GM13976 (cell line): ENCODE measurements around the gene ITGB5.

Source experiments
- DNase-seq: peaks from one replicate; pipeline ENCODE4 v3.0.0; 2012; ENCODE audit warnings: low spot score
- in situ Hi-C: fragments of 300-500 bp; cut with MboI; formaldehyde crosslinking; loops from one replicate; pipeline ENCODE4 v1.12.0; 2022; ENCODE audit warnings: low sequenced_read_pairs, mixed read lengths, inconsistent platforms; ENCODE audit not compliant: unreplicated experiment
- TF ChIP-seq, protein P1 (sequence below): IDR thresholded peaks from 2 replicates; pipeline ENCODE4 v1.5.1; 2012; ENCODE audit warnings: borderline replicate concordance, mild to moderate bottlenecking; ENCODE audit not compliant: insufficient read depth; ENCODE audit errors: extremely low read depth, missing control alignments, control extremely low read depth

Gene ITGB5

GRCh38 chr3:124841517-124841916, 45.6 kb downstream of the ITGB5 start:
- in situ Hi-C loops: no loop called here
- TF ChIP-seq, protein P1, sequence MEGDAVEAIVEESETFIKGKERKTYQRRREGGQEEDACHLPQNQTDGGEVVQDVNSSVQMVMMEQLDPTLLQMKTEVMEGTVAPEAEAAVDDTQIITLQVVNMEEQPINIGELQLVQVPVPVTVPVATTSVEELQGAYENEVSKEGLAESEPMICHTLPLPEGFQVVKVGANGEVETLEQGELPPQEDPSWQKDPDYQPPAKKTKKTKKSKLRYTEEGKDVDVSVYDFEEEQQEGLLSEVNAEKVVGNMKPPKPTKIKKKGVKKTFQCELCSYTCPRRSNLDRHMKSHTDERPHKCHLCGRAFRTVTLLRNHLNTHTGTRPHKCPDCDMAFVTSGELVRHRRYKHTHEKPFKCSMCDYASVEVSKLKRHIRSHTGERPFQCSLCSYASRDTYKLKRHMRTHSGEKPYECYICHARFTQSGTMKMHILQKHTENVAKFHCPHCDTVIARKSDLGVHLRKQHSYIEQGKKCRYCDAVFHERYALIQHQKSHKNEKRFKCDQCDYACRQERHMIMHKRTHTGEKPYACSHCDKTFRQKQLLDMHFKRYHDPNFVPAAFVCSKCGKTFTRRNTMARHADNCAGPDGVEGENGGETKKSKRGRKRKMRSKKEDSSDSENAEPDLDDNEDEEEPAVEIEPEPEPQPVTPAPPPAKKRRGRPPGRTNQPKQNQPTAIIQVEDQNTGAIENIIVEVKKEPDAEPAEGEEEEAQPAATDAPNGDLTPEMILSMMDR: no peak
- no peak for DNase-seq

DNA sequence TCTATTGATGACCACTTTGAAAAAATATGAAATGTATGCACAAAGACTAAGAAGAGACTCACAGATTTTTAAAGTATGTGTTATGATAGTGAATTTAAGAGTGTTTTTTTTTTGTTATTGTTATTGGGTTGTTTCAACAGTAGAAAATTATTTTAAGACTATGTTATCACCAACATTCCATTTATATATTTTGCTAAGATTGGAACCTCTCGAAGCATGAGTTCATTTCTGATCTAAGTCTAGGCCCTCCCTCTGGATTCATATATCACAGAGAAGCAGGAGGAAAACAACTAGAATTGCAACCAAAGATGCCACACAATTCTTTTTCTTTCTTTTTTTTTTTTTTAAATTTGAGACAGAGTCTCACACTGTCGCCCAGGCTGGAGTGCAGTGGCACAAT, 46.8 kb downstream of the ITGB5 start:
- DNase-seq: no peak
- in situ Hi-C loops: no loop called here
- TF ChIP-seq, protein P1: no peak

DNA sequence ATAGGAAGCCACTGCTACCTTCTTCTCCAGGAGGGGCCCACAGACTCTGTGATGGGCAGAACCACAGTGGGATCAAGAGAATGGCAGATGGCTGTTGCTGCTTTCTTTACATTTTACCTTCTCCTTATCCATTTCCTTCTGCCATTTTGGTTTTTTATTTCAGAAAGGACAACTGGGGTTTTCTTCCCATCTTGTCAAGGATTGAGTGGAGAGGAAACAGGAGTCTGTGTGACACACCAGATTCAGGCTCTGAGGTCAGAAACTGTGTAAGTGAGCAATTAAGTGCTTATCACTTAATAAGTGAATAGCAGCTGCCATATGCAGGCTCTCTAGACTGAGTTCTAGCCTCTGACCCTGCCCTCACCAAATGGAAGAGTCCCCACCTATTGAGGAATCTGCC, 47.3 kb downstream of the ITGB5 start:
- no peak for DNase-seq
- TF ChIP-seq, protein P1: no peak
- in situ Hi-C loops: no loop called here

DNA sequence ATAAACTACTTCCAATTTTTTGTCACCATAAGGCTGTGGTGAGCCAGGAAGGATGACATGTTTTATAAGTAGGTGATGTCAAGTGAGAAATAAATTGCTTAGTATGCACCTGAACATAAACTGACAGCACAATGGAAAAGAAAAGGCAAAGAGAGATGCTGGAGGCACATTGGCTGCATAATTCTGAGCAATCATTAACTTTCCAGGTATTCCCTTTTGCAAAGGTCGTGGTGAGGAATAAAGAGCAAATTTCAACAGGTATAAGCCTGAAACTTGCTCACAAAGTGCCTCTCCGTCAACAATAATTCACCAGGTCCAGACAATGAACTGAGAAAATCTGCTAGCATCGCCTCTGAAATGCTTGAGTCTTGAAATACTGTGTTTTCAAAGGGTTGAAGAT, 48.2 kb downstream of the ITGB5 start:
- DNase-seq: no peak
- TF ChIP-seq, protein P1: no peak
- in situ Hi-C loops: no loop called here

- DNase-seq: no peak
- in situ Hi-C loops: no loop called here
- TF ChIP-seq, protein P1: no peak
Observed at GRCh38 chr3:124837730-124838186, 49.4 kb downstream of the ITGB5 start.

GRCh38 chr3:124837065-124837464, 50.1 kb downstream of the ITGB5 start:
- in situ Hi-C loops: no loop called here
- DNase-seq: no peak
- TF ChIP-seq, protein P1: no peak

GRCh38 chr3:124836448-124836847, 50.7 kb downstream of the ITGB5 start:
- no peak for DNase-seq
- in situ Hi-C loops: no loop called here
- TF ChIP-seq, protein P1: no peak
